Measurements from ENCODE around the gene EVI5L.
"Not testable (repeated sequence)": the region's sequence is repeated elsewhere in the genome, so short reads cannot be mapped to it uniquely, and the experiment has no call there.

EVI5L gene

DNA sequence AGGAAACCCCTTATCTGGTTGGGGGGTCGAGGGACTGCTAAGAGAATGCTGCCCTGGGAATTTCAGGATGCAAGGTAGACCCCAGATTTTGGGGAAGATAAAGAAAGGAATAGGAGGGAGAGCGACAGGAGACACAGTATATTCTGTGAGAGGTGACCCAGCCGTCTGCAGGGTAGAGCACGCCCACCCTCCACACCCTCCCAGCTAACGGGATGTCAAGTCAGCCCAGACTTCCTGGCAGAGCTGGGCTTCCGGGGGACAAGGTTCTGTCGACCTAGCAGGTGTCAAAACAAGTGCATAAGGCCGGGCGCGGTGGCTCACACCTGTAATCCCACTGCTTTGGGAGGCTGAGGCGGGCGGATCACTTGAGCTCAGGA is 44.9 kb downstream of the EVI5L start:
- no peak for DNase-seq

DNA sequence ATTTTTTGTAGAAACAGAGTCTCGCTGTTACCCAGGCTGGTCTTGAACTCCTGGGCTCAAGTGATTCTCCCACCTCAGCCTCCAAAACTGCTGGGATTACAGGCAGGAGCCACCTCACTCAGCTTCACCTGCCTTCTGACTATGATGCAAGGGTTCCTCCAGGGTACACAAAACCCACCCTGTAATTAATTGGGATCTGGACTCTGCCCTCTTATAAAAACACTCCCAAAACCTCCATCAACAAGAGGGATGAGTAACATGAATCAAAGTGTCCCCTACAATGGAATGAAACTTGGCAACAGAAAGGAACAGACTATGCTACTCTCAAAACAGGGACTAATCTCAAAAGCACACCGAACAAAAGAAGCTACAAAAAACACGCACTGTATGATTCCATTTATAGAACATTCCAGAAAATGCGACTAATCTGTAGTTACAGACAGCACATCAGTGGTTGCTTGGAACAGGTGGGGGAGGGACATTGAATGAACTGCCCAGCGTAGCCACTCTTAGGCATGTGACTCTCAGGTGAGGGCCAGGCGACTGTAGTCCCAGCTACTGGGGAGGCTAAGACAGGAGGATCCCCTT is 47.3 kb downstream of the EVI5L start:
- no peak for DNase-seq

- no peak for DNase-seq
Measured at GRCh38 chr19:7879111-7879807, 49.2 kb downstream of the EVI5L start.

DNA sequence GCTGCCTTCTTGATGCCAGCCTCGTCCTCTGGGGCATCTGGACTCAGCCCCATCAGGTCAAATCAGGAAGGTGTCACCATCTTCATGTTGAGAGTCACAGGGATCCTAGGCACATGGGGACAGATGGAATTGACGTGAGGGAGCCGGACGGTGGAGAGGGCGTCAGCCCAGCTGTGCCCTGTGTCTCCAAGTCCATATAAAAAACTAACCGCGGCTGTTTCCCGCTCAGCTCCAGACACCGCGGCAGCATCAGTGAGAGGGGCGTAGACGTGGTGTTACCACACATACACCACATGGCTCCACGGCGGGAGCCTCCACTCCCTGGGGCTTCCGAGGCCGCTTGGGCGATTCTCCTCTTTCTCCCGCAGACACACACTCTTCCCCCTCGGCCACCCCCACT is 49.8 kb downstream of the EVI5L start:
- no peak for DNase-seq

- no peak for DNase-seq
Measured at GRCh38 chr19:7881910-7882309, 51.9 kb downstream of the EVI5L start.

DNA sequence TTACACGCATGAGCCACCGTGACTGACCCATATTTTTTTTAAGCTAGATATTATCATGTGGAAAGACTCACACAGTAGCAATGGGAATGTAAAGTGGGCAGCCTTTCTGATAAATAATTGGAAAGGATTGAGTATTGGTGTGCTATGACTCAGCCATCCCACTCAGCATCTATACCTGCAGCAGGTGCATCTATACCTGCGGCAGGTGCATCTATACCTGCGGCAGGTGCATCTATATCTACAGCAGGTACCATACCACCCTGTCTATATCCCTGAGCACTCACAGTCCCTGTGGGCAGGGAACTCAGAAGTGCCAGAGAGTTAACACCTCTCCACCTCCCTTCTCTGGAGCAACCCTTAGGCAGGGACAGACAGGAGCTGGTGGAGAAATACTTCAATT is 53.1 kb downstream of the EVI5L start:
- no peak for DNase-seq

DNA sequence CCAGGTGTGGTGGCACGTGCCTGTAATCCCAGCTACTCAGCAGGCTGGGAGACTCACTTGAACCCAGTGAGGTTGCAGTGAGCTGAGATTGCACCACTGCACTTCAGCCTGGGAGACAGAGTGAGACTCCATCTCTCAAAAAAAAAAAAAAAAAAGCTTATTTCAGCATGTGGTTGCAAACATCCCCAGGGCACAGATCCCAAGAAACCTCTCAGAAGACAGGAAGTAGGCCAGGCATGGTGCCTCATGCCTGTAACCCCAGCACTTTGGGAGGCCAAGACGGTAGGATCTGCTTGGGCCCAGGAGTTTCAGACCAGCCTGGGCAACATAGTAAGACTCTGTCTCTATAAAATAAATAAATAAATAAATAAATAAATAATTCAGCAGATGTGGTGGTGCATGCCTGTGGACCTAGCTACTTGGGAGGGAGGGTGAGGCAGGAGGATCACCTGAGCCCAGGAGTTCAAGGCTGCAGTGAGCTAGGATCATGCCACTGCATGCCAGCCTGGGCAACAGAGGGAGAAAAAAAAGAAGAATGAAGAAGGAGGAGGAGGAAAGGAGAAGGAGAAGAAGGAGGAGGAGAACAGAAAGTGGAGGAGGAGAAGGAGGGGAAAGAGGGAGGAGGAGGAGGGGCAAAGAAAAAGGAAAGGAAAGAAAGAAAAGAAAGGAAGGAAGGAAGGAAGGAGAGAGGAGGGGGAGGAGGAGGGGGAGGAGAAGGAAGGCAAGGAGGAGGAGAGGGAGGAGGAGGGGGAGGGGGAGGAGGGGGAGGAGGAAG is 54.0 kb downstream of the EVI5L start:
- DNase-seq = no peak

GRCh38 chr19:7885818-7886217 is 55.8 kb downstream of the EVI5L start:
- DNase-seq = no peak

DNA sequence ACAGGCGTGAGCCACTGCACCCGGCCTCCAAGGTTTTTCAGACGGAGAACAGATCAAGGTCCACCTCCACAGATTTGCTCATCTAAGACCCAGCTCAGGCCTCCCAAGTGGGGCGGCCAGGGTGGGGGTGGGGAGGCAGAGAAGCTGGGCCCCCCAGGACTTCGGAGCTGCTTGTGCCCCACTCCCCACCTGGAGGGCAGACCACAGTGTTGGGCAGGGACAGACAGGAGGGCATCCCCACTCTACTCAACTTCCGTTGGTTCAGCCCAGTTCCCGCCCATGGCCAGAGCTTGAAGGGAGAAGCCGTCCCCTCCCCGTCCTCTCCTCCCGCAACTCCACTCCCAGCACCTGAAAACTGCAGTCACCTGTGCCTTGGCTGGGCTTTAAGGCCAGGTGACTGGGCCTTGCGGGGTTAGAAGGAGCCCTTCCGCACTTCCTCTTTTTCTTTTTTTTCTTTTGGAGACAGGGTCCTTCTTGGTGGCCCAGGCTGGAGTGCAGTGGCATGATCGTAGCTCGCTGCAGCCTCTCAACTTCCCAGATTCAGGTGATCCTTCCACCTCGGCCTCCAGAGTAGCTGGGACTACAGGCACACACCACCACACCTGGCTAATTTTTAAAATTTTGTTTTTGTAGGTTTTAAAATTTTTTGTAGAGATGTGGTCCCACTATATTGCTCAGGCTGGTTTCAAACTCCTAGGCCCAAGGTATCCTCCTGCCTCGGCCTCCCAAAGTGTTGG is 57.6 kb downstream of the EVI5L start:
- DNase-seq = no peak

GRCh38 chr19:7888145-7888825 is 58.3 kb downstream of the EVI5L start, which contains the start of gene LRRC8E:
Gene LRRC8E (plus strand): TSS chr19:7888510. CDS start chr19:7895604, 7,094 bp downstream.
- no peak for DNase-seq

DNA sequence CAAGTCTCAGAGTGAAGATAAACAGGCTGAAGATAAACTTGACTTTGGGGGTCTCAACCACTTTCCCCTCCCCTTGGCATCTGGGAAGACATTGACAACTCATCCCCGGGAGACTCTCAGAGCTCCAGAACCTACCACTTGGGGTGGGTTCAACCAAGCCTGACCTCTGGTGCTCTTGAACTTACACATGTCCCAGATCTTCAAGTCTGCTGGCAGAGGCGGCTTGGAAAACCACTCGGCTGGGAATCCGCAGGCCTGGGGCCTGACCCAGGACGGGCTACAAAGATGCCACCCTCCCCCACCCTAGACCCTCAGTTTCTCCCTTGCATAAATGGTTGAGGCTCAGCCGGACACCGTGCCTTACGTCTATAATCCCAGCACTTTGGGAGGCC is 58.8 kb downstream of the EVI5L start:
- DNase-seq = no peak

- not testable (repeated sequence) for DNase-seq
Measured at GRCh38 chr19:7893362-7894101, 63.5 kb downstream of the EVI5L start.

GRCh38 chr19:7894612-7895309 is 64.7 kb downstream of the EVI5L start:
- no peak for DNase-seq

DNA sequence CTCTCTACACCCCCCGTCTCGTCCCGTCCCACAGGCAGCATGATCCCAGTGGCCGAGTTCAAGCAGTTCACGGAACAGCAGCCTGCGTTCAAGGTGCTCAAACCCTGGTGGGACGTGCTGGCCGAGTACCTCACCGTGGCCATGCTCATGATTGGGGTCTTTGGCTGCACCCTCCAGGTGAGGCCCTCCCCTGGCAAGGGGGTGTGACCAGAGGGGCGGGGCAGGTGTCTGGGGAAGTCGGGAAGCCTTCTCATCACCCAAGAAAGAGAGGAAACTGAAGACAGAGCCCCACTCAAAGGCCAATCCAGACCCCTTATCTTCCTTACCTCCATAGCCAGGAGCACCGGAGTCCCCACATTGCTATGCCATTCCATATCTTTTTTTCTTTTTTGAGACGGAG is 65.5 kb downstream of the EVI5L start:
- no peak for DNase-seq

DNA sequence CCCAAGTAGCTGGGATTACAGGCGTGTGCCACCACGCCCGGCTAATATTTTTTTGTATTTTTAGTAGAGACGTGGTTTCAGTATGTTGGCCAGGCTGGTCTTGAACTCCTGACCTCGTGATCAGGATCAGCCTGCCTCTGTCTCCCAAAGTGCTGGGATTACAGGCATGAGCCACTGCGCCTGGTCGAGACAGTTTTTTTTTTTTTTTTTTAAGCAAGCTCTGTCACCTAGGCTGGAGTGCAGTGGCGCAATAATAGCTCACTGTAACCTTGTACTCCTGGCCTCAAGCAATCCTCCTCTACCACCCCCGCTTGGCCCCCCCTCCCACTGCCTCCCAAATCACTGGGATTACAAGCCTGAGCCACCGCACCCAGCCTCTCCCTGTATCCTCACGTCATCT is 67.3 kb downstream of the EVI5L start:
- DNase-seq = no peak

GRCh38 chr19:7898967-7899366 is 68.9 kb downstream of the EVI5L start:
- DNase-seq = no peak

DNA sequence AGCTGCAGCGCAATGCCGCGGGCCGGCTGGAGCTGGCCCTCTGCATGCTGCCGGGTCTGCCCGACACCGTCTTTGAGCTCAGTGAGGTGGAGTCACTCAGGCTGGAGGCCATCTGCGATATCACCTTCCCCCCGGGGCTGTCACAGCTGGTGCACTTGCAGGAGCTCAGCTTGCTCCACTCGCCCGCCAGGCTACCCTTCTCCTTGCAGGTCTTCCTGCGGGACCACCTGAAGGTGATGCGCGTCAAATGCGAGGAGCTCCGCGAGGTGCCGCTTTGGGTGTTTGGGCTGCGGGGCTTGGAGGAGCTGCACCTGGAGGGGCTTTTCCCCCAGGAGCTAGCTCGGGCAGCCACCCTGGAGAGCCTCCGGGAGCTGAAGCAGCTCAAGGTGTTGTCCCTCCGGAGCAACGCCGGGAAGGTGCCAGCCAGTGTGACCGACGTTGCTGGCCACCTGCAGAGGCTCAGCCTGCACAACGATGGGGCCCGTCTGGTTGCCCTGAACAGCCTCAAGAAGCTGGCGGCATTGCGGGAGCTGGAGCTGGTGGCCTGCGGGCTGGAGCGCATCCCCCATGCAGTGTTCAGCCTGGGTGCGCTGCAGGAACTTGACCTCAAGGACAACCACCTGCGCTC is 69.8 kb downstream of the EVI5L start:
- DNase-seq = no peak

- no peak for DNase-seq
Measured at GRCh38 chr19:7900401-7900870, 70.4 kb downstream of the EVI5L start.

DNA sequence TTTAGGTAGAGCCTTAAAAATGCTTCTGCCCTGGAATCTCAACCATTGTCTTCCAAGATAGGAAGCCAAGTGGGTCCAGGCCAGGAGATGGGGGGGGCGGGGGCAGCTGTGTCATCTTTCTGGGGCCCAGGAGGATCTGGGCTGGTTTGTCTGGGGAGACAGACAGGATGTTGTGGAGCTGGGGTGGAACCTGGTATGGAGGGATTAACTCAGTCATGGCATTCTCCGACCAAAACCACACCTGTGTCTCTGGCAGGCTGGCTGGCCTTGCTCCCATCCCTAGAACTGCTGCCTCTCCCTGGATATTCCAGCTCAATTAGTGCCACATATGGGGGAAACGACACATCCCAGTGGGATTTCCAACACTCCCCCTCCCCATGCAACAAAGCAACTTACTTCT is 70.9 kb downstream of the EVI5L start:
- DNase-seq = no peak

DNA sequence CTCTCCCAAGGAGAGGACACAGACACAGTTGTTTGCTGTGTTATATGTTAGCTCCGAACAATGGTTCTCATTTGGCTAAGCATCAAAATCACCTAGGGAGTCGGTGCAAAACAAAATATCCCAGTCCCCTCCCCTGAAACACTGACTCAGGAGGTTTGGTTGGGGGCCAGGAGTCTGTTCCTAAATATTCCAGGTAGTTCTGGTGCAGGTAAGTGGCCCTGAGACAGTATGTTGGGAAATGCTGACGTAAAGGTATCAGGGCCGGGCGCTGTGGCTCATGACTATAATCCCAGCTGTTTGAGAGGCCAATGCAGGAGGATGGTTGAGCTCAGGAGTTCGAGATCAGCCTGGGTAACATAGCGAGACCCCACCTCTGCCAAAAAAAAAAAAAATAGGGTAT is 71.3 kb downstream of the EVI5L start:
- no peak for DNase-seq

GRCh38 chr19:7902796-7903243 is 72.8 kb downstream of the EVI5L start:
- DNase-seq = no peak
